Mesenteric fat pad (tissue), 1 donor: Measurements from ENCODE around the gene CHMP1A. TPM values are rescaled to one million over a fixed set of nuclear protein-coding genes. Genes with fewer than 3 reads are reported as not detected.
"Not testable (repeated sequence)": the region's sequence is repeated elsewhere in the genome, so short reads cannot be mapped to it uniquely, and the experiment has no call there.

Source experiments
- DNase-seq: peaks from one replicate; pipeline ENCODE4 v3.0.0-alpha.2; 2020; ENCODE audit warnings: low spot score
- total RNA-seq: library from RNA; stranded (reverse); fragmentation: NEBNext Ultra II Directional; extraction: Animal tissue kit (Norgen Biotek cat#: 25700); gene quantifications from one replicate; pipeline ENCODE4 v1.2.1, GENCODE V29; 2021
- donor health status: DM: yes; HTN: yes; CAD: no.

CHMP1A gene
- total RNA-seq, 1 donor from 2014 or later = 64.3 TPM

GRCh38 chr16:89660146-89660545, 2.6 kb upstream of the CHMP1A start:
- DNase-seq = no peak

- no peak for DNase-seq
These were observed 842 bp upstream of the CHMP1A start for GRCh38 chr16:89658221-89658879.

DNA sequence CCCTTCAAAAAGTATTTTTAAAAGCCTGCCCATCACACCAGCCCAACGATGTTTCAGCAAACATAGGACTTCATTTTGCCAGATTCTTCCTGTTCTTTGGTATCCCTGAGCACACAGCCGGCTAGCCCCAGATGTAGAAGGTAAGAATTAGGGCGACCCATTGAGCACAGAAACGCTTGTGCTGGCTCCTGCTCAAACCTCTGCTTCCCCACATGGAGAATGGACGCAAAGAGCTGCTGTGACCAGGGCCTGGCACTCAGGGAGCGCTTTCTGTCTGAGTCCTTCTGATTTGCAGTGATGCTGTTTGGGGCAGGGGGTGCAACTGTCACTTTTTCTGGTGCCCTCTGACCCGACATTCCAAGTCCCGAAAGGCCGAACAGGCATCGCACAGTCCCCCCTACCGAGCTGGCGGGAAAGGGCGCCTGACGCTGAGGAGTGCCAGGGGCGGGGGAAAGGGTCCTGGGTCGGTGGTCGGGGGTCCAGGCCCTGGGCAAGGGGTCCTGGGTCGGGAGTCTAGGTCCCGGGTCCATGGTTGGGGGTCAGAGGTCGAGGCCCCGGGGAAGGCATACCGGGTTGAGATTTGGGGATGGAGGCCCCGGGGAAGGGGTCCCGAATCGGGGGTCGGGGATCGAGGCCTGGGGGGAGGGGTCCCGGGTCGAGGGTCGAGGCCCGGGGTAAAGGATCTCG, 930 bp downstream of the CHMP1A start:
- no peak for DNase-seq

DNA sequence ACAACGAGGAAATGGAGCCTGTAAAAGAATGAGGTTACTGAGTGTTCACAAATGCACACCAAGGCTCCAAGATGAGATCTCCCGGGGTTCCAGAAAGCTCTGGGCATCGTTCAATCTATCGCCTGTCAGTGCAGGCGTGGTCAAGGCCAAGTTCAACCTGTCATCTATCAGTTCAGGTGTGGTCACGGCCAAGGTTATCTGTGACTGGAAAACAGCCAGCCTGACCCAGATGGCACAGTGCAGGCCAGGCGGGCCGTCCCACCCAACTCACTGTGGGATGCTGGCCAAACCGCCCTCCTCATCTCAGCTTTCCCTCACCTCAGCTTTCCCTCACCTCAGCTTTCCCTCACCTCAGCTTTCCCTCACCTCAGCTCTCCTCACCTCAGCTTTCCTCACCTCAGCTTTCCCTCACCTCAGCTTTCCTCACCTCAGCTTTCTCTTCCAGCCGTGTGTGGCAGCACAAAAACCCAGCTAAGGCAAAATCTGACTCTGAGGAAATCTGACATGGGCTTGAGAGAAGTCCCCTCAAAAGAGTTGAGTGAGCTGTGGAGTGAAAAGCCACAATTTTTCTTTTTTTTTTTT, 2.4 kb downstream of the CHMP1A start:
- DNase-seq = no peak

- DNase-seq = no peak
These were observed 3.7 kb downstream of the CHMP1A start for GRCh38 chr16:89653656-89654295.

DNA sequence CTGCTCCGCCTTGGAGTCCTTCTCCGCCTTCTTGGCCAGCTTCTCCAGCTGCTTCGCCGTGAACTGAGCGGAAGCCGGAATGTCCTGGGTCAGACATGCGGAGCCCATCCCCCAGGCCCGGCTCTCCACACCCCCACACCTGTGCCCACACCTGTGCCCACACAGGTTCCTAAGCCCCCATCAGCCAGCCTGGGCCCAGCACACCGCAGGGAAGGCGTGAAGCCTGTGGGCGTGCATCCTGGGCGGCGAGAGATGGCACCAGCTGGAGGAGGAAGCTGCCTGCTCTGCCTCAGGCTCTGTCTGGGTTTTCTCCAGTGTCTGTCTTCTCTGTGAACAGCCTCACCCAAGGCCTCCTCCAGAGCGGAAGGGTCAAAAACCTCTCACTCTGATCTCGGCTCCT, 5.9 kb downstream of the CHMP1A start:
- no peak for DNase-seq

GRCh38 chr16:89646906-89647305, 10.6 kb downstream of the CHMP1A start:
- no peak for DNase-seq

- DNase-seq = no peak
These were observed 11.2 kb downstream of the CHMP1A start for GRCh38 chr16:89646270-89646669.

DNA sequence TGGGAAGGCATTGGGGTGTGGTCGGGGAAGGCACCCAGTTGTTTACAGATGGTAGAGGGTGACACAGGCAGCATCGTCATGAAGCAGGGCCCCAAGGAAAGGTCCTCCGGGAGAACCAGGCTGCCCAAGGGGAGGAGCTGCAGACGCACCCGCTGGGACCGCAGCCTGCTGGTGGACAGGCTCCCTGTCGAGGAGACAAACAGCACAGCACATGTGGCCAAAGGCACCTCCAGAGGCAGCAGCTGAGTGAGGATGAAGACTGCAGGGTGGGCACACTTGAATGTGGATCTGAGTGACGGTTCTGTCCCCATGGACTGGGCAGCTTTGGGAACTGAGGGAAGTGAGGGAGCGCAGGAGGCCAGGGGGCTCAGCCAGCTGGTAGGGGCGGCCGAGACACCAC, 12.4 kb downstream of the CHMP1A start:
- no peak for DNase-seq

- no peak for DNase-seq
These were observed 13.7 kb downstream of the CHMP1A start for GRCh38 chr16:89643769-89644300.

- no peak for DNase-seq
These were observed 14.9 kb downstream of the CHMP1A start for GRCh38 chr16:89642574-89642973.

DNA sequence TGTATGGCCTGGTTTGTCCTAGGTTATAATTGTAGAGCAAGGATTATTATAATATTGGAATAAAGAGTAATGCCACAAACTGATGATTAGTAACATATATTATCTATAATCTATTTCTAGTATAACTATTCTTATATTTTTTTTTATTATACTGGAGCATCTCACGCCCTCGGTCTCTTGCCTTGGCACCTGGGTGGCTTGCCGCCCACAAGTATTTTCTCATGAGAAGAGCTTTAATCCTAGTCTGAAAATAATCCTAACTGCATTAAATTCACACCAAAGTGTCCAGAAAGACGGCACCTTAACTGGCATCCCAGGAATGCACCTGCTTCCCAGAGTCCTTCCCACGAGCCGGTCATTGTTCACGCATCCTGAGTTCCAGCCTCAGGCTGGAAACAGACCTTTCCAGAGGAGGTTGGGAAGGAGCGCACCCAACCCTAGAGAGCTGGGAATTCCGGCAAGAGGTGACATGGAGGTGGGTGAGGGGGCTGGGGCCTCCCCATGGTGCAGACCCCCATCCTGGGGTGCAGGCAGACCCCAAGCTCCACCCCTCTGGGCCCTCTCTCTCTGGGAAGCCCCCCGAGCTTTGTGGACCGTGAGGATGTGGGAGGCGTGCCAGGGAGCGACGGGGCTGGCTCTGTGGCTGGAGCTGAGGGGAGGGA, 15.9 kb downstream of the CHMP1A start:
- DNase-seq = no peak

DNA sequence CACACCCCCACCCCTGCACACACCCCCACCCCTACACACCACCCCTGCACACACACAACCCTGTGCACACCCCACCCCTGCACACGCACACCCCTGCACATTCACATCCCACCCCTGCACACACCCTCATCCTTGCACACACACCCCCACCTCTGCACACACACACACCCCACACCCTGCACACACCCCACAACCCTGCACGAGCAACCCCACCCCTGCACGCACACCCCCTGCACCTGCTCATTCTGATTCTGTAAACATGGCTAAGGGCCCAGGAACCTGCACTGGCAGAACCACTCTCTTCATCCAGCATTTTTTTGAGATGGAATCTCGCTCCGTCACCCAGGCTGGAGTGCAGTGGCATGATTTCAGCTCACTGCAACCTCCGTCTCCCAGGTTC, 18.1 kb downstream of the CHMP1A start:
- DNase-seq = no peak

GRCh38 chr16:89638455-89638854, 19.1 kb downstream of the CHMP1A start:
- DNase-seq = no peak

- no peak for DNase-seq
These were observed 20.1 kb downstream of the CHMP1A start for GRCh38 chr16:89637379-89637778.

GRCh38 chr16:89636663-89637062, 20.8 kb downstream of the CHMP1A start:
- DNase-seq = no peak

GRCh38 chr16:89634463-89635385, 22.8 kb downstream of the CHMP1A start:
- not testable (repeated sequence) for DNase-seq

- DNase-seq = no peak
These were observed 24.4 kb downstream of the CHMP1A start for GRCh38 chr16:89633064-89633631.

GRCh38 chr16:89629827-89630610, 27.5 kb downstream of the CHMP1A start:
- no peak for DNase-seq
